NCI-H1436 (cell line): ENCODE results near the gene TLR4.

Experiments
- DNase-seq: peaks from one replicate; lab custom pipeline; 2025; lab: John Stamatoyannopoulos, UW

TLR4 gene

DNA sequence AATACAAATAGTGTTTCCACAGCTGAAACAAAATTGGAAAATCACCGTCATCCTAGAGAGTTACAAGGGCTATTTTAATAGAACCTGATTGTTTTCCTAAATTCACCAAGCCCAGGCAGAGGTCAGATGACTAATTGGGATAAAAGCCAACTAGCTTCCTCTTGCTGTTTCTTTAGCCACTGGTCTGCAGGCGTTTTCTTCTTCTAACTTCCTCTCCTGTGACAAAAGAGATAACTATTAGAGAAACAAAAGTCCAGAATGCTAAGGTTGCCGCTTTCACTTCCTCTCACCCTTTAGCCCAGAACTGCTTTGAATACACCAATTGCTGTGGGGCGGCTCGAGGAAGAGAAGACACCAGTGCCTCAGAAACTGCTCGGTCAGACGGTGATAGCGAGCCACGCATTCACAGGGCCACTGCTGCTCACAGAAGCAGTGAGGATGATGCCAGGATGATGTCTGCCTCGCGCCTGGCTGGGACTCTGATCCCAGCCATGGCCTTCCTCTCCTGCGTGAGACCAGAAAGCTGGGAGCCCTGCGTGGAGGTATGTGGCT is at the start of gene TLR4:
TLR4 (plus strand) TSS at position 380 of the 552 bp plus-strand sequence; CDS start at position 450, 70 bp downstream.
- DNase-seq, result no peak

GRCh38 chr9:117656002-117656401 is 48.2 kb upstream of the TLR4 start:
- no peak for DNase-seq

DNA sequence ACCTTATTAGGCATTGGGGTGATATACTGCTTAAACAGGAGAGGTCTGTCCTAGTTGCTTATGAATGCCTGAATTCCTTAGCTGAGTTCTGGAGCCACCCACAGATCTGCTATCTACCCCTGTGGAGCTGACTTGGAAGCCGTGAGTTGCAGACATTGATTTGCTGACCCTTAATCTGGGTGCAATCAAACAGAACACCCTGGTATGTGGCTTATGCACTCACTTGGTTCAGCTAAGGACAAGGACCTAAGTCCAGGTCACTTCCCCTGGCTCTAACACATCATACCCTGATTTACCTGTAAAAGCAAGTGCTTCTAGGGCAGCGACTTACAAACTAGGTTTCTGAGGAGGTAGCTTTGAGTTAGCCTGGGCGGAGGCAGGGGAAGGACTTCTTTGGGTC is 41.6 kb upstream of the TLR4 start:
- DNase-seq, result no peak

- no peak for DNase-seq
Observed at GRCh38 chr9:117664419-117664818, 39.8 kb upstream of the TLR4 start.

DNA sequence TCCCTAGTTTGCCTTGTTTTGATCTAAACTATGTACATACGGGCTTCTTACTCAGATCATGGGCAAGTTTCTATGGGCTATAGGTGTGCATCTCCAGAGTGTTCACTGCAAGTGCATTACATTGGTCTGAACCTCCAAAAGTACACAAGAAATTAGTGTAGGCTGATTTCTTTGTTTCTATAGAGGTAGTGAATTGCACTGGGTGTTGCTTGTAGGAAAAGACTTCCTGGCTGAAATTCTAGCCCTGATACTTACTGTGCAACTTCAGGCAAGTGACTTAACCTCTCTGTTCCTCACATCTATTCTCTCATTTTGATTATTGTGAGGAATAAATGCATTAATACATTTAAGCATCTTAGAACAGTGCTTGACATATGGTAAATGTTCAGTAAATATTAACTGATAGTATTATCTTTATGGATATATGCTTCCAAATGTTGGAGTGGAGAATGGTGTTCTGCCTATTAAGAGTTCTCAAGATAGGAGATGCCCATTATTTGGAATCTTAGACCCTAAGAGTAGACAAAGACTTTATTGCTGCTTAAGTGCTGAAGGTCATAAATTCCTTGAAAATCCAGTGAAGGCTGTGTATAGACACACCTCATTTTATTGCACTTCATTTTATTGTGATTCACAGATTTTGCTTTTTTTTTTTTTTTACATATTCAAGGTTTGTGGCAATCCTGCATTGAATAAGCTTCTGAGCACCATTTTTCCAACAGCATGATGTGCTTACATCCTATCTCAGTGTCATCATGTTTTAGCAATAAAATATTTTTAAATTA is 38.4 kb upstream of the TLR4 start:
- no peak for DNase-seq

DNA sequence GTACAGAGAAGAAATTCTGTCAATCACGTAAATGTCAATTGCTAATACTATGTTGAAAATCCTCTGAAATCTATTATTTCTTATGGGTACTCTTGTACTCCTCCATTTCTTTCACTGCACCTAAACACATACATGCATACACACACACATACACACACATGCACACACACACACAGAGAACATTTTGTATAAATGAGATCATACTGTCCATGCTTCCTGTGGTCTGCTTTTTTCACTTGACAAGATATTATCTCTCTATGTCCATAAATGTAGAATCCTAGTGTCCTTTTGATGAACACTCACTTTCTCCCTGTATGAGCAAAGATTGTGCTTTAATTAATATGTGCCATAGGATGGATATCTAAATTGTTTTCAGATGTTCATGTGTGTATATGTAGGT is 32.7 kb upstream of the TLR4 start:
- DNase-seq, result no peak

DNA sequence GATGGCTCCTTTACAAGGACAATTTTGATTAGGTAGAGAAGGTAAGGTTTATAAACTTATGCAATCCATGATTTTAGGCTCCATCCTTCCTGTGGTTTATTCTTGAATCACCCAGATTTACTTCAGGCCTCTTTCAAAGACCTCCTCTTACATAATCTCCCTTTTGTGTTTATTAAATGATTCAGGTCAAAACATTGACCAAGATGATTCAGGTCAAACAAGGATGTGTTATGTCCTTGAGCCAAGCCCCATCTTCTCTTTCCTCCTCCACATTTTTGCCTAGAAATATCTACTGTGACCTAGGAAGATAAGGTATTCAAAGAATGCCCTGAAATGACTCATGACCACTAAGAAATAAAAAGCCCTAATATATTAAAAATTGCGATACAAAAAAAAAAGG is 31.8 kb upstream of the TLR4 start:
- no peak for DNase-seq

GRCh38 chr9:117677572-117677971 is 26.6 kb upstream of the TLR4 start:
- DNase-seq, result no peak

DNA sequence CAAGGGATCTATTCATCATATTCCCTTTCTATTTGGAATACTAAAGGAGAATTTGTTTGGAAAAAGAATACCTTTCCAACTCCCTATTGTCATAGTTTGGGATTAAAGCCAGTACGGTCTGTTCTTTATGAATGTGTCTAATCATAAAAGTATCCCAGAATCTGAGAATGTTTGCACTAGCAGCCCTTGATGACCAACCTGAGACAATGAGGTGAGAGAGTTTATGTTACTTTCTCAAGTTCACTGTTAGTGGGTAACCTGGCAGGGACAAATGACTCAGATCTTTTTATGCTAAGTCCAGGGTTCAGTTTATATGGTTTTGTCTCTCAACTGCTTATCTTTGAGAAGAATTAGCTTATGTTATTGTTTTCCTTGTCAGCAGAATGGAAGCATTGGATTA is 25.3 kb upstream of the TLR4 start:
- no peak for DNase-seq

- DNase-seq, result no peak
Observed at GRCh38 chr9:117679416-117679815, 24.8 kb upstream of the TLR4 start.

- DNase-seq, result no peak
Observed at GRCh38 chr9:117681888-117682287, 22.3 kb upstream of the TLR4 start.

DNA sequence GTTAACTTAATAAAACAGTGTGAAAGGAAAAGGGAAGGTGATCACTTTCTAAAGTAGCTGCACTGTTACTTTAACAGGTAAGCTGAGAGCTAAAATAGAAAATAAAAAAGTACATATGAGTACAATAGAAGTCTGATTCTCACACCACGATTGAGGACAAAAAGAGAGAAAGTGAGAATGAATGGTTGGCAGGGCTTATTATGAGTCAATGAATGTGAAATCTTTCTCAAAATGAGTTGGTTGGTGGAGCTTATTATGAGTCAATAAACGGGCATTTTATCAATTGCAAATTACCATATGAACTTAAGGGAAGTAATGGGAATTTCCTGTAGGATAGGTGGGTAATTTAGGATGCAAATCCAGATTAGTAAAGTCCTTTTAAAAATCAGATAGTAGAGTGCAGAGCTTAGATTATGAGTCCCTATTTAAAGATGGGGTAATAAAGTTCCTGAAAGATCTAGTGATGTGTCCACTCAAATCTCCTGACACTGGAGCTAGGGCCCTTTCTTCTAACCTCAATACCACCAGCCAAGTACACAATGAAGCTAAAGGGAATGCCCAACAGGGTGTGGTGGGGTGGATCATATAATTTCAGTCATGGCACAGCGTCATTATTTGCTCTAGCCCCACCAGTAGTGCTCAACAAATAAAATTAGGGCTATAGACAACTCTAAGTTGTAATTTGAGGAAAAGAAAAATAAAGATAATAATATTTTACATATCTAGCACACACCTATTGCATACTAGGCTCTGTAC is 21.1 kb upstream of the TLR4 start:
- DNase-seq, result no peak

DNA sequence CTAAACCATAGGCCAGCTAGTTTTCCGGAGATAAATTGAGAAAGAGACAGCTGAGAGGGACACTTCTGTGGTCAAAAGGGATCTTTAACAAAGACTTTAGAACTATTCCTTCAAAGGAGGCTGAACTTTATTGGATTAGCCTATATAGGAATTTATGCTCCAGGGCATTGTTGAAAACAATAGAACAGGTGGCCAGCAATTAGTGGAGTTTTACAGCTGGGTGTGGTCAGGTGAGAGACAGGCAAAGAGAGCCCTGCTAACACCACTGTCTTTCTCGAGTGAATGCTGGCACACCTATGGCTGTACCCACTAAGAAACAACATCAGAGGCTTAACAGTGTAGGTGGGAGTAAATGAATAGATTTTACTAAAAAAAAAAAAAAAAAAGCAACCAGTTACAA is 16.7 kb upstream of the TLR4 start:
- no peak for DNase-seq

DNA sequence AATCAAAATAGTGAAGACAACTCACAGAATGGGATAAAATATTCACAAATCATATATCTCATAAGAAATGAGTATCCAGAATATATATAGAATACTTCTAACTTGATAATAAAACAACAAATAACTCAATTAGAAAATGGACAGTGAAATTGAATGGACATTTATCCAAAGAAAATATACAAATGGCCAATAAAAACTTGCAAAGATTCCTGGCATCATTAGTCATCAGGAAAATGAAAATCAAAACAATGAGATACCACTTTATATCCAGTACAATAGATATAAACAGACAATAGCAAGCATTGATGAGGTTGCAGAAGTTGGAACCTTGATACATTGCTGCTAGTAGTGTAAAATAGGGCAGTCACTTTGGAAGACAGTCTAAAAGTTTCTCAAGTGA is 12.8 kb upstream of the TLR4 start:
- DNase-seq, result no peak

DNA sequence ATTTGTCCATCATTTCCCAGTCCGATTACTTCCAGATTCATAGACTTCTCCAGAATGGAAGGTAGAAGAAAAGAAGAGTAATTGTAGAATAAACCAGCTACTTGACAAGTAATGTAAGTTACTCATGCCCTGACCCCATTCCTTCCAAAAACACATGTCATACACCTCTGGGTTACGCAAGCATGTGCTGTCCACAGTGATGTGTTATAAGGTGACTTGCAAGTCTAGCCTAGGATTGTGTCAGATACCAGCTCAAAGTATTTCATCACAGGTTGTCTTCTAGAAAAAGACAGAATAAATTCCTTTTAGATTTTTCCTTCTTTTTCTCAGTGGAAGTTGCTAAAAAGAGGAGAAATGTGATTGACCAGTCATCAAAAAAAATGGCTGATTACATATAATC is 8.0 kb upstream of the TLR4 start:
- DNase-seq, result no peak

GRCh38 chr9:117697046-117697445 is 7.2 kb upstream of the TLR4 start:
- DNase-seq, result no peak

DNA sequence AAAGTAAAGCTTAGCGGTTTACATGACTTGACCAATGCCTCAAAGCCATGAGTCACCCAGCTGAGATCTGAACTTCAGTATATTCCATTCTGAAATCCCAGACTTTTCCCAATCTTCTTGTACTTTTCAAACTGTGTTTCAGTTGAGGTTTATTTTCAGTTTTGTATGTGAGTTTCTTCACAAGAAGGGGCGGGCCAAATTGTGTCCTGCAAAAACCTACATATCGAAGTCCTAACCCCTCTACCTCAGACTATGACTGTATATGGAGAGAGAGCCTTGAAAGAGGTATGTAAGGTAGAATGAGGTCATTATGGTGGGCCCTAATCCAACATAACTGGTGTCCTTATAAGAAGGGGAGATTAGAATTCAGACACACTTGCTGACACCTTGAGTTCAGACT is 666 bp upstream of the TLR4 start:
- no peak for DNase-seq

DNA sequence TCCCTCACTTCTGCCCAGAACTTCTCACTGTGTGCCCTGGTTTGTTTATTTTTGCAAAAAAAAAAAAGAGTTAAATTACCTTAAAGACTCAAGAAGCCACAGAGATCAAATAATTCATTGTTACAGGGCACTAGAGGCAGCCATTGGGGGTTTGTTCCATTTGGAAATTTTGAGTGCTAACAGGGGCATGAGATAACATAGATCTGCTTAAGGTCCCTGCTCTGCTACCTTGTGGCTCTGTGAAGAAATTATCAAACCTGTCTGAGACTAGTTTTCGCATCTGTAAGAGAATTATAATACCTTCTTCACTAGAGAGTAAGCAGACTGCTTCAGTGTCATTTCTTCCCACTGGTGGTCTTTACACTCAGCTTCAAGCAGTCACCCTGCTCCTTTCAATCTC is 394 bp downstream of the TLR4 start:
- no peak for DNase-seq

DNA sequence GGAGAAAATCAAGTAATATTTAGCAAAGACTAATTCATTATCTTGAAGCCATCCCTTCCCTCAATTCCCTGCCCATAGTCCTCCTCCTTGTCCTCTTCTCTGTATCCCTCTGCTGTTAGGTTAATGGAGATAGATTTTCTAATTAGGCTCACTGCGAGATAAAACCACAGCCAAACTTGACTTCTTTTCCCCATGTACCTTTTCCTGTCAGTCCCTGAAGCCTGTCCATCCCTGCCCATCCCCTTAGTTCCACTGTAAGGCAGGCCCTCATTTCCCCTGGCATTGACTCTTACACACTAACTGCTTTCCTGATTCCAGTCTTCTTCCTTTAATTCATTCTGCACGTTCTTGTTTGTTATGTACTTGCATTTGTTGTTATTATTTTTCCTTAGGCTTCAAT is 1.2 kb downstream of the TLR4 start:
- DNase-seq, result no peak

- no peak for DNase-seq
Observed at GRCh38 chr9:117706421-117707116, 2.4 kb downstream of the TLR4 start.

DNA sequence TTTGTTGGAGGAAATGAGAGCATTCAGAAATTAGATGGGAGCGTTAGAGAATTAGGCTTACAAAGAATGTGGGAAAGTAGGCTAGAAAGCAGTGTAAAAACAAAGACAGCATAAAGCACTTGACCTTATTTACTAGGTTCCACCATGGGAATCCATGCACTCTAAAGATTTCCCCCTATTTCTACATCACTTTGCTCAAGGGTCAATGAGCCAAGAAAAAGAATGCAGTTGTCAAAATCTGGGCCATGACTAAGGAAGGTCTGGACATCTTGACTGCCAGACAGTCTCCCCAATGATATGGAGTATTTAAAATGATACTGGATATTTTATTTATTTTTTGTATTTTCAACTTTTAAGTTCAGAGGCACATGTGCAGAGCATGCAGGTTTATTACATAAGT is 3.4 kb downstream of the TLR4 start:
- no peak for DNase-seq

DNA sequence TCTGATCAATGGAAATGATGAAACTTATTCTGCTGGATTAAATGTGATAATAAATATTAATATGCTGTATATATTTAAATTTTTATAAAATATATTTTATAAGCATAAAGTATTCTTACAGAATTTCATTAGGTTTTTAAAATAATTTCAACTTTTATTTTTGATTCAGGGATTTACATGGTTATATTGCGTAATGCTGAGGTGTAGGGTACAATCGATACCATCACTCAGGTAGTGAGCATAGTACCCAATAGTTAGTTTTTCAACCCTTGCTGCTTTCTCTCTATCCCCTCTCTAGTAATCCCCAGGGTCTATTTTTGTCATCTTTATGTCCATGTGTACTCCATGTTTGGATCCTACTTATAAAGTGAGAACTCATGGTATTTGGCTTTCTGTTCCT is 5.7 kb downstream of the TLR4 start:
- DNase-seq, result no peak

DNA sequence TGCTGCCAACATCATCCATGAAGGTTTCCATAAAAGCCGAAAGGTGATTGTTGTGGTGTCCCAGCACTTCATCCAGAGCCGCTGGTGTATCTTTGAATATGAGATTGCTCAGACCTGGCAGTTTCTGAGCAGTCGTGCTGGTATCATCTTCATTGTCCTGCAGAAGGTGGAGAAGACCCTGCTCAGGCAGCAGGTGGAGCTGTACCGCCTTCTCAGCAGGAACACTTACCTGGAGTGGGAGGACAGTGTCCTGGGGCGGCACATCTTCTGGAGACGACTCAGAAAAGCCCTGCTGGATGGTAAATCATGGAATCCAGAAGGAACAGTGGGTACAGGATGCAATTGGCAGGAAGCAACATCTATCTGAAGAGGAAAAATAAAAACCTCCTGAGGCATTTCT is 10.1 kb downstream of the TLR4 start:
- no peak for DNase-seq
